GM20431 (cell line): ENCODE measurements around the gene SPTBN1.

Experiments used
- in situ Hi-C: fragments of 300-500 bp; cut with MseI, MboI; formaldehyde crosslinking; loops from one replicate; pipeline ENCODE4 v1.15.0; 2020; ENCODE audit warnings: low sequenced_read_pairs; ENCODE audit not compliant: unreplicated experiment

SPTBN1 gene

DNA sequence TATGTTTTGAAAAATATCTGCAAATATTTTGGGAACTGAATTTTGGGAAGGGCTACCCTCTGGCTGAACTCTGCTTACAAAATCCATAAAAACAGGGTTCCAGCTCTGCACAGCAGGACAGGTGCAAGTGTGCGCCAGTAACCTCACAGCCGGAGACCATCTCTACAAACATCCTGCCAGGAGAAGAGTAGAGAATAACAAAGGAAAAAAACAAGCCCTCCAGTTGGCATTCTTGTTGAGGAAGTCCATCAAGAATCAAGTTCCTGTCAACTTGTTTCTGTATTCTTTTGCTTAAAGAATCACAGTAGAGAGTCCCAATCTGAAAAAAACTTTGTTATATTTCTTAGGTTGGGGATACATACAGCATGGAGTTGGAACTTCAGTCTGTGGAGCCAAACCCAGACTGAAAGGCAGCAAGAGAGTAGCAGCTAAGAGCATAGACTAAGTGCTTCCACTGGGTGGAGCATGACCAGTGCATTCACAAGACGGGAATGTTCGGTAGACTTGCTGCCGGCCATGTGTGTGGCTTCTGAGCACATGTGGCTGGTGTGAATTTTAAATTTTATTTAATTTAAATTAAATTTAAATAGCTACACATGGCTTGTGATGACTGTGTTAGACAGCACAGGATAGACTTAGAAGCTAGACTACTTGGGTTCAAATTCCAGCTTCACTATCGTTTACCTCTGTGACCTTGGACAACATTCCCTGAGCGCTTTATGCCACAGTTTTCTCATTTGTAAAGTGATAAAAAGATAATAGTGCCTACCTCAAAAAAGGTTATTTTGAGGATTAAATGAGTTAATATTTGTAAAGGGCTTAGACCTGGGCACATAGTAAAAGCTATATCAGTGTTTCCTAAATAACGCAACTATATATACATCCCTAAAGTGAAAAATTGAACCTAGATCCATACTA is 41.9 kb downstream of the SPTBN1 start:
- in situ Hi-C loops, result no loop called here

DNA sequence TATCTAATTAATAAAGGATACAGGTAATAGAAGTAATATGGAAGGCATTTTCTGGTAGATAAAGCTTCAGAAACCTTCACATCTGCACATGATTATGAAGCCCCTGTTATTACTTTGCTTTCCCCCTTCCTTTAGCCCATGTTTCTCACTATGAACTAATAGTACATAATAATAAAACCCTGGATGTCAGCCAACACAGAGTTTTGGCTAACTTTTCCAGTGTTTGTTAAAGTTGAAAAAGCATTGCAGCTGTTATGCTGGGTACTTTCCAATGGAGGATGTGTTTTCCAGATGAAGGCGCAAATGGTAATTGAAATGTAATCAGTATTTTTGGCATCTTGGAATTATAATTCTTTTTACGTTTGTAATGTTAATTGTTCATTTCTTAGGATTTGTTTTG is 43.5 kb downstream of the SPTBN1 start:
- in situ Hi-C loops, result loop anchor here (25.0 kb wide), 1 partner anchor 387 kb away; the partner anchor contains the start of gene ACYP2

DNA sequence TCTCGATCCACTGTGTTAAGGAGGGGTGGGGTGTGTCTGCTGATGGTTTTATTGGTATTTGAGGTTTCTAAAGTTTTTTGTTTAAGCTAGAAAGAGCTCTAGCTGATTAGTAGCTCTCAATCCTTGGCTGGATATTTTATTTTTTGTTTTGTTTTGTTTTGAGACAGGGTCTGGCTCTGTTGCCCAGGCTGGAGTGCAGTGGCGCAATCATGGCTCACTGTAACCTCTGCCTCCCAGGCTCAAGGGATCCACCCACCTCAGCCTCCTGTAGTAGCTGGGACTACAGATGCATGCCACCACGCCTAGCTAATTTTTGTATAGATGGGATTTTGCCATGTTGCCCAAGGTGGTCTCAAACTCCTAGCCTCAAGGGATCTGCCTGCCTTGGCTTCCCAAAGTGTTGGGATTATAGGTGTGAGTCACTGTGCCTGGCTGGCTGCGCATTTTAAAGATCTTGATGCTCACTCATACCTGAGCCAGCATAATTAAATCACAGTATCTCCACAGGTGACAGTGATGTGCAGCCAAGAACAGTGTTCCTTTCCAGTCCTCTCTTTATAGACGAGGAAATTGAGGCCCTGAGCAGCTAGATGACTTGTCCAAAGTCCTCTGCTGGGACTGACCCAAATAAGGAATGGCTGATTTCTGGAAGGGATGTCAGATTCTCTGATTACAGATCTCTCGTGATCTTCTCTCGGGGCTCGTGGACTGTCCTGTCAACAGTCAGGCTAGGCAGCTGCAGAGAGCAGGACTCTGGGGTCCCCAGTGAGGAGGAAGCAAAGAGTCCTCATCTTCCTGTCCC is 44.5 kb downstream of the SPTBN1 start:
- in situ Hi-C loops, result loop anchor here (25.0 kb wide), 1 partner anchor 388 kb away; the partner anchor contains the start of gene ACYP2

DNA sequence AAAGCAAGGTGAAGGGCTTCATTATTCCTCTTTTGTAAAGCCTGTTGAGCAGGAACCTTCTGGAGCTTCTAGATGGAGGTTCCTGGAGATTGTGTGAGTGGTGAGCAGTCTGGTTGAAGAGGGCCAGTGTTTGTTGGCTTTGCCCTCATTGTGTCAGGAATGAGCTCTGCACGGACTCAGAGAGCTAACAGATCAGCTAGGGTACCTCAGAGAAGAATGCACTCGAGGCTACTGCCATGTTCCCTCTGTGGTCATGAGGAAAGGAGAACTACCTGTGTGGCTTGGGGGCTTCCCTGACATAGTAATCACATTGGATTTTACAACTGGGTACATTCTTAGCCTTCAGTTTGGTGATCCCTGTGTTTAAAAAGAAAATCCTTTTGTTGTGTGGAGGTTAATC is 46.6 kb downstream of the SPTBN1 start:
- in situ Hi-C loops, result loop anchor here (25.0 kb wide), 1 partner anchor 390 kb away; the partner anchor contains the start of gene ACYP2

DNA sequence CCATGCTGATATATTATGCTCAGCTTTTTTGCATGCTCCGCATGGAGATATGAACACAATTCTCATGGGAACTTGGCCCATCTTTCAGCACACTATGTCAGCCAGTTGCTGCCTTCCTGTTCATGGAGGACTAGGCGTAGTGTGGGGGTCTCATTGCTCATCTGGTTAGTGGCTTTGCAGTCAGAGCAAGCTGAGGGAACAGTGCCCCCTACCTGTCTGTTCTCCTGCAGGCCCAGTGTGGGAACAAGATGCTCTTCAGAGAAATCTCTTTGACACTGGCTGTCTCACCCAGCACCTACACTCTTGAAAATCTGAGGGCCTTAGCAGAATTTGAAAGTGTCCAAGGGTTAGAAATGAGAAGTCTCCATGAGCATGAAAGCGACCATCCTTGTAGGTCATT is 47.1 kb downstream of the SPTBN1 start:
- in situ Hi-C loops, result loop anchor here (25.0 kb wide), 1 partner anchor 391 kb away; the partner anchor contains the start of gene ACYP2

DNA sequence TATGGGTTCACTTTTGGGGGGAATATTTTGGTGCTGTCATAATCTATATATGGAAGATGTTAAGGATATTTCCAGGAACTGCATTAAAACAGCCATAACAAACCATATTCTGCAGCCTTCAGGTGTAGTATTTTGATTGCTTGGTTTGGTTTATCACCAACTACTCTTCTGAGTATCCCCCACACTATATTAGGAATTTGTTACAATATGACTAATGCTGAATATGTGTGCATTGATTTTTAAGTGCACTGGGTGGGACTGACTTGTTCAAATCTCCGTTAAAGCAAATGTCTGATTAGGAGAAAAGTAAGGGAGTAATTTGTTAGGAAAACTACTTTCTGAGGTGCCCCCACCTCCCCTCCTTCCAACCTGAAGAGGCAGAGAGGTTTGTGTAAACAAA is 47.7 kb downstream of the SPTBN1 start:
- in situ Hi-C loops, result loop anchor here (25.0 kb wide), 1 partner anchor 392 kb away; the partner anchor contains the start of gene ACYP2

DNA sequence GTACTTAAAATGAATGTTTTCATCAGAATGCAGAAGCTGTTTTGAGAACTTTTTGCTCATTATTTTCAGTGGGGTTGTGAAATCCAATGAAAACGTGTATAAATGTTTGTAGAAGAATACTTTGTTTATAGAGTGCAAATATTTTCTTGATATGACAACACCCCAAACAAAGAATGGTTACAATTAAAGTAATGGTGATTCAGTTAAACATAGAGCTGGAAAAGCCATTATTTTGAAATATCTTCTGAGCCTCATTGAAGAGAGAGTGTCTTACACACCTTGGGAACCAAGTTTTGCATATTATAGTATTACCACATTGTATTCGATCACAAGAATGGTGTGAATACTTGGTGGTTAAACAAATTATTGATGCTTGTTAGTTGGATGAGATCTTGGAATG is 48.7 kb downstream of the SPTBN1 start:
- in situ Hi-C loops, result loop anchor here (25.0 kb wide), 1 partner anchor 393 kb away; the partner anchor contains the start of gene ACYP2

DNA sequence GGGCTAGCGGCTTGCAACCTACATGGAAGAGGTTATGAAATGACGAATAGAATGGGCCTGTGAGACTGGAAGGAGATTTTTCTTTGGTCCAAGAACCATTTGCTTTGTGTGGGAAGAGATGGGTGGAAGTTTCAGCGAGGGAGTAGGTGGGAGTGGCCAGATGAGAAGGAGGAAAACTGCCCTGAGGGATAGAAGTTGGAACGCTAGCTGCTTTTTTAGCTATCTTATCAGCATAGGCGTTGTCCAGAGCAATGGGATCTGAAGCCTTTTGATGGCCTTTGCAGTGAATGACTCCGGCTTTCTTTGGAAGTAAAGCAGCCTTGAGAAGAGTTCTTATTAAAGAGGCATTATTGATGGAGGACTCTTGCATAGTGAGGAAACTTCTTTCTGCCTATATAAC is 52.4 kb downstream of the SPTBN1 start:
- in situ Hi-C loops, result loop anchor here (25.0 kb wide), 1 partner anchor 396 kb away; the partner anchor contains the start of gene ACYP2

DNA sequence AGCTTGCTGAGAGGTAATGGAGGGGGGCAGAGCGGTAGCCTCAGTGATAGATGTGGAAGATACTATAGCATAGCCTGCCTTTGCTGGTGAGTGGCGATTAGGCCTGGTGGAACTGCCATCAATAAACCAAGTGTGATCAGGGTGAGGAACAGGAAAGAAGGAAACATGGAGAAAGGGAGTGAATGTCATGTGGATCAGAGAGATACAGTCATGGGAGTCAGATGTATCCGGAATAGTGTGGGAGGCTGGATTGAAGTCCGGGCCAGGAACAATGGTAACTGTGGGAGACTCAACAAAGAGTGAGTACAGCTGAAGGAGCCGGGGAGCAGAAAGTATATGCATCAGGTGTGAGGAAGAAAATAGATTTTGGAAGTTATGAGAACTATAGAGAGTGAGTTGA is 52.9 kb downstream of the SPTBN1 start:
- in situ Hi-C loops, result loop anchor here (25.0 kb wide), 1 partner anchor 397 kb away; the partner anchor contains the start of gene ACYP2

DNA sequence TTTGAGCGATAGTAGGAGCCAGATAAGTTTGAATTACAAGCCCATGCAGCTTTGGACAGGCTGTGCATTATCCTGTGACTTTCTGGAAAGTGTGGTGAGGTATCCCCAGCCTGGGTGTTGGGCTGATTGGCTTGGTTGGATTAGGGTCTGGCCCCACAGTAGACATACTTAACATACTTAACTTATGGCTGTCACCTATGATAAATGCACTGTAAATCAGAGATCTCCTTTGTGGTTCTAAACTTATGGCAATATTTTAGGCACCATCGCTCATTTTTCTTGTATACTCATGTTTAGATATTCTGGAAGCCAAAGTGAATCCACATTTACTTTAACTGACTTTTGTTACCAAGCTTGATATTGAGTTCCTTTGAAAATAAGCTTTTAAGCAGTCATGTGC is 54.8 kb downstream of the SPTBN1 start:
- in situ Hi-C loops, result loop anchor here (25.0 kb wide), 1 partner anchor 399 kb away; the partner anchor contains the start of gene ACYP2

DNA sequence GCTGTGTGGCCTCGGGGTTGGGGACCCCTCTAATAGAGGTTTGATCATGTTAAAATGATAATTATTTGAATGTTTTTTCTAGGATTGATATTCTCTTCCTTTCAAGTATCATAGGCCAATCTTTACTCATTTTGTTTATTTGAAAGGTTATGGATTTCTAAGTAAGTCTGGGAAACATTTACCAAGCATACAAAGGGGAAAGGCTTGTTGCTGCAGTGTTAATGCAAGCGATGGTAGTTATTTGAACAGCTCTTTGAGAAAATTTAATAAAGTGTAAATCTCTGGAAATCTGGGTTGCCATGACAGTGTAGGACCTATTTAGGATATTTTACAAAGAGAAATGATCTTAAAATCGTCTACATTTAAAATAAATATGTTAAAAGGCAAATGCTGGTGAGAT is 56.1 kb downstream of the SPTBN1 start:
- in situ Hi-C loops, result loop anchor here (25.0 kb wide), 1 partner anchor 400 kb away; the partner anchor contains the start of gene ACYP2

DNA sequence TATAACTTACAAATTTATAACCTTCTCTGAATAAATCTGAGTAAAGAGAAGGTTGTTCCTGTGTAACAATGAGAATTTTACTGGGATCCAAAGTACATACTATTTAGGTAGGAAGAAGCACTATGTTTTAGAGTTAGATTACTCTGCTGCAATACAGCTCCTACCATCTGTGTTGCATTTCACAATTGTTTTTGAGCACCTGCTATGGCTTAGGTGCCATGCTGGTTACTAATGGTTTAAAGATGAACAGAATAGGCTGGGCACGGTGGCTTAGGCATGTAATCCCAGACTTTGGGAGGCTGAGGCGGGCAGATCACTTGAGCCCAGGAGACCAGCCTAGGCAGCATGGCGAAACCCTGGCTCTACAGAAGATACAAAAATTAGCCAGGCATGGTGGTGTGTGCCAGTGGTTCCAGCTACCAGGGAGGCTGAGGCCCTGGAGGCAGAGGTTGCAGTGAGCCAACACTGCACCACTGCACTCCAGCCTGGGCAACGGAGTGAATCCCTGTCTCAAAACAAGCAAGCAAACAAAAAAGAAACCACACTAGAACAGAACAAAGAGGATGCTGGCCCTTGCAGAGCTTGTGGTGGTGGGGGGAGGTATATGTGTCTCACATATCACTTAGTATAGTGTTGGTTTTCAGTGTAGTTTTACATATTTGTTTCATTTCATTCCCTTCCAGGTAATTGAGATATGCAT is 56.7 kb downstream of the SPTBN1 start:
- in situ Hi-C loops, result loop anchor here (25.0 kb wide), 1 partner anchor 401 kb away; the partner anchor contains the start of gene ACYP2

DNA sequence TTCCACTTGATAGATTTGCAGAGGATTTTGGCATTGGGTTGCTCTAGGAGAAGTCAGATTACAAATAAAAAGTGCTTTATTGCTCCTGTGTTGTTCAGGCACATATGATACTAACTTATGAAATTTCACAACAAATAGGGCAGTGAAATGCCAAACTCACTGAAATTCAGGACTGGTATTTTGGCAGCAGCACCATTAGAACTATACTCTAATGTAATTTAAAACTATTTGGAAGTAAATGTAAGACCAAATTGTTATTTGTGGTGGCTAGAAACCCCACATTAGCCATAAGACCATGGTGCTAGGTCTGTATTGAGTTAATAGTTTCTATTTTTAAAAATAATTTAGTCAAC is 57.2 kb downstream of the SPTBN1 start:
- in situ Hi-C loops, result loop anchor here (25.0 kb wide), 1 partner anchor 401 kb away; the partner anchor contains the start of gene ACYP2

DNA sequence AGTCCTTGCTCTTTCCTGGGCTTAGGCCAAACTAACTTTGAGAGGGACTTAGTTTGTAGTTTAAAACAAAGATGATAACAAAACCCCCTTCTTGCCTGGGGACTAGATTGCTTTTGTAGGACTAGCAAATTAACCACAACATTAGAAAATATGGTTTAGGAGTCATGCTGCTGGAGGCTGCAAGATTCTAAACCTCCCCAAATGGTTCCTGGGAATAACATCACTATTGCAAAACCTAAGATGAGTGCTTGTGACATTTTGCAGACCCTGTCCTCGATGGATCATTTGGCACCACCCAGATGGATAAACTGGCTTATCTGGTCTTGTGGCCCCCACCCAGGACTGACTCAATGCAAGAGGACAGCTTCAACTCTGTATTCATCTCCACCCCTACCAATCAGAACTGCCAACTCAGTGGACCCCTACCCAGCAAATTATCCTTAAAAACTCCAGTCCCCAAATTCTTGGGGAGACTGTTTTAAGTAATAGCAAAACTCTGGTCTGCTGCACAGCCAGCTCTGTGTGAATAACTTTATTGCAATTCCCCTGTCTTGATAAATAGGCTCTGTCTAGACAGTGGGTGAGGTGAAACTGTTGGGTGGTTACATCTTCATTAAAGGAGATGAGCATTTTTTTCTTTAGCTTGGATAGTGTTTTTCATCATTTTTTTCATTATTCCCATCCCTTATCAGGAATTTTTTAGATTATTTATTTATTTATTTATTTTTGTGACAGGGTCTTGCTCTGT is 58.9 kb downstream of the SPTBN1 start:
- in situ Hi-C loops, result loop anchor here (25.0 kb wide), 1 partner anchor 403 kb away; the partner anchor contains the start of gene ACYP2

DNA sequence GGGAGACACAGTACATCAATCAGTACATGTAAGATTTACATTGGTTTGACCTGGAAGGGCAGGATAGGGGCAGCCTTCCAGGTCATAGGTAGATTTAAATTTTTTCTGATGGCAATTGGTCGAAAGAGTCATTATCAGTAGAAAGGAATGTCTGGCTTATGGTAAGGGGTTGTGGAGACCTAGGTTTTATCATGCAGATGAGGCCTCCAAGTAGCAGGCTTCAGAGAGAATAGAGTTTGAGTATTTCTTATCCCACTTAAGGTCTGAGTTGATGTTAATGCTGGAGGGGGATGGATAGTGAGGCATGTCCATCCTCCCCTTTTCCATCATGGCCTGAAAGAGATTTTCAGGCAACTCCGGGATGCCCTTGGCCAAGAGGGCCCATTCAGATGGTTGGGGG is 60.7 kb downstream of the SPTBN1 start:
- in situ Hi-C loops, result loop anchor here (25.0 kb wide), 1 partner anchor 405 kb away; the partner anchor contains the start of gene ACYP2

DNA sequence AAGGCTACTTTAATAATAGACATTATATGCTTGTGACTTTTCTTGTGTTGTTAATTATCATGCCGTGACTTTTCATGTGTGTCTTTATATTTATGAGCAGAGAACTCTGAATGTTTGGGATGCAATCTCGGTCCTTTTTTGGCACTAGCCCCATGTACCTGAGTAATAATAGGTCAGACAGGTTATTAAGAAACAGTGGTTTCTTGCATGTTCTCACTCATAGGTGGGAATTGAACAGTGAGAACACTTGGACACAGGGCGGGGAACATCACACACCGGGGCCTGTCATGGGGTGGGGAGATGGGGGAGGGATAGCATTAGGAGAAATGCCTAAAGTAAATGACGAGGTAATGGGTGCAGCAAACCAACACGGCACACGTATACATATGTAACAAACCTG is 61.9 kb downstream of the SPTBN1 start:
- in situ Hi-C loops, result loop anchor here (25.0 kb wide), 1 partner anchor 406 kb away; the partner anchor contains the start of gene ACYP2

DNA sequence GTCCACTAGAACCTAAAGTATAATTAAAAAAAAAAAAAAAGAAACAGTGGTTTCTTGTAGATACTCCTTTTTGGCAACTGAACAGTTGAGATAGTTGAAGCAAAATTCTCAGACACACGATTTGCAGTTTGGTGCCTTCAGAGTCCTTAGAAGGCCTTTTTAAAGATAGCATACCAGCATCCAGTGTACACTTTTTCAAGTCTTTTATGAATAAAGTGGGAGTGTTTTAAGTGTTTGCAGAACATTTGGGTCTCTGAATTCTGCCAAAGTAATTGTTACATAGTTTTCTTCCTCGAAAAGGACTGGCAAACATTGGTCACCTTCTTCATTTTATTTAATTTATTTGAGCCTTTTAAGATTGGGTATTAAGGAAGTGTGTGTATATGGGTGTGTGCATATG is 62.3 kb downstream of the SPTBN1 start:
- in situ Hi-C loops, result loop anchor here (25.0 kb wide), 1 partner anchor 406 kb away; the partner anchor contains the start of gene ACYP2

DNA sequence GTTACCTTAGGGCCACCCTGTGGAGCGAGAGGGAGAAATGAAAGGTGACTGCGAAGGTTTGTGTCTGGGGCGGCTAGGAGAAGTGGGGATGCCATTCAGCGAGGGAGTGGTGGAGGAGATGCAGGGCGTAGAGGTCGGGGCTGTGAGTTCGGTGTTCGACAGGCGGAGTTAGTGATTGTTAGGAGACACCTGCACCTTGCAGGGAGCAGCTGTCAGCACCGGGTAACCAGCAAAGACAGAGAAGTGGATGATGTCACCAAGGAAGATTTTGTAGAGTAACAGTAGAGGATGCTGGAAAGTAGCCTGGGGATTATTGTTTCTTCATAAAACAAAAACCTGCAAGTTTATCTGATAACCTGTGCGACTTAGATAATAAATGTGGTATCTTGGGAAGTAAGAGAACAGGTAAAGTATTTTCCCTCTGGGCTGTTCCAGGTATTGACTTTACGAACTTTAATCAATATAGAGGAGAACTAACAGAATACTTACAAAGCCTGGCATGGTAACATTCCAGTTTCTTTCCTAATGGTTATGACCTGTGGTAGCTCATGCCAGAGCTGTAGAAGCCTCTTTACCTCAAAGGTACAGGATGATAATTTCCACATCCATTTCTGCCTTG is 63.8 kb downstream of the SPTBN1 start:
- in situ Hi-C loops, result loop anchor here (10.0 to 25.0 kb wide), 2 partner anchors 185 to 408 kb away; partner anchors contain the start of gene ACYP2
